ENCODE measurements around the gene HYAL3. TPM values are rescaled to one million over a fixed set of nuclear protein-coding genes. Genes with fewer than 3 reads are reported as not detected.

Gene HYAL3
- total and polyA plus RNA-seq, 2 of the 8 experiments (the other 6 are each of a cell fraction or from before 2014, with no cell fraction given): 3.2 to 12.2 TPM

DNA sequence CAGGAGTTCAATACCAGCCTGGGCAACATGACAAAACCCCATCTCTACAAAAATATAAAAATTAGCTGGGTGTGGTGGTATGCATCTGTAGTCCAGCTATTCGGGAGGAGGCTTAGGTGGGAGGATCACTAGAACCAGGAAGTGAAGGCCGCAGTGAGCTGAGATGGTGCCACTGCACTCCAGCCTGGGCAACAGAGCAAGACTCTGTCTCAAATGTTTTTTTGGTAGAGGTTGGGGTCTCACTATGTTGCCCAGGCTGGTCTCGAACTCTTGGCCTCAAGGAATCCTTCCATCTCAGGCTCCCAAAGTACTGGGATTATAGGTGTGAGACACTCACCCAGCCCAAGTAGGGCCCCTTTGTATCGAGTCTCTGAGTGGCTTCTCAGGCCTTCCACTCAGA, 5.1 kb downstream of the HYAL3 start (continued):
- TF ChIP-seq JUND (IDR thresholded peaks at IDR 0.05; ENCODE audit: low read length): no peak
- no peak for TF ChIP-seq EP300 (IDR thresholded peaks at IDR 0.05; ENCODE audit: borderline replicate concordance in 1 of 2, low read depth in 2 of 2, low read length in 2 of 2)
- TF ChIP-seq, protein P1, sequence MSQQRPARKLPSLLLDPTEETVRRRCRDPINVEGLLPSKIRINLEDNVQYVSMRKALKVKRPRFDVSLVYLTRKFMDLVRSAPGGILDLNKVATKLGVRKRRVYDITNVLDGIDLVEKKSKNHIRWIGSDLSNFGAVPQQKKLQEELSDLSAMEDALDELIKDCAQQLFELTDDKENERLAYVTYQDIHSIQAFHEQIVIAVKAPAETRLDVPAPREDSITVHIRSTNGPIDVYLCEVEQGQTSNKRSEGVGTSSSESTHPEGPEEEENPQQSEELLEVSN (IDR thresholded peaks at IDR 0.05): no peak
- no peak for TF ChIP-seq CBX5 (IDR thresholded peaks at IDR 0.05; ENCODE audit: low read depth, low read length)
- TF ChIP-seq BCL11A (IDR thresholded peaks at IDR 0.05; ENCODE audit: low read depth in 2 of 2, low read length in 2 of 2): no peak
- no peak for TF ChIP-seq RAD21 (IDR thresholded peaks at IDR 0.05 in 1 of 2, conservative IDR thresholded peaks at IDR 0.05 in 1 of 2; ENCODE audit: low read depth in 2 of 2, low read length in 2 of 2)
- no peak for TF ChIP-seq CHD2 (IDR thresholded peaks at IDR 0.05; ENCODE audit: low read length)

Data from H1 (cell line).